A673 (cell line): ENCODE measurements around the gene FHDC1.

Experiments
- EZH2 ChIP-seq: fragments of 200-600 bp; sonication (generic); IDR thresholded peaks from 2 replicates; pipeline ENCODE4 v1.6.1; 2017; ENCODE audit warnings: borderline replicate concordance, low read depth, mild to moderate bottlenecking, mixed read lengths, antibody characterized with exemption, low read length; ENCODE audit not compliant: poor library complexity, severe bottlenecking
- TF ChIP-seq, protein P1 (sequence below): fragments of 300-800, 200-600 bp; sonication (generic); conservative IDR thresholded peaks from 2 replicates; pipeline ENCODE4 v1.5.1; 2017; ENCODE audit warnings: low read depth, mild to moderate bottlenecking, antibody characterized with exemption, low read length, moderate library complexity, mixed read lengths

DNA sequence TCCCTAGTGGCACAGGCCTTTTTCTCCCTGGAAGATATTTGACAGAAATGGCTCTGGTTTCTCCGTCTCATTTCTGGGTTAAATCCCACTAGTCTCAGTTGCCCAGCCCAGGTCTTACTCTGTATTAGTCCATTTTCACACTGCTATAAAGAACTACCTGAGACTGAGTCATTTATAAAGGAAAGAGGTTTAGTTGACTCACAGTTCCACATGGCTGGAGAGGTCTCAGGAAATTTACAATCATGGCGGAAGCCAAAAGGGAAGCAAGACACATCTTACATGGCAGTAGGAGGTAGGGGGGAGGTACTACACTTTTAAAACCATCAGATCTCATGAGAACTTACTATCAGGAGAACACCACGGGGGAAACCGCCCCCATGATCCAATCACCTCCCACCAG, 81.9 kb downstream of the FHDC1 start:
- TF ChIP-seq, protein P1, sequence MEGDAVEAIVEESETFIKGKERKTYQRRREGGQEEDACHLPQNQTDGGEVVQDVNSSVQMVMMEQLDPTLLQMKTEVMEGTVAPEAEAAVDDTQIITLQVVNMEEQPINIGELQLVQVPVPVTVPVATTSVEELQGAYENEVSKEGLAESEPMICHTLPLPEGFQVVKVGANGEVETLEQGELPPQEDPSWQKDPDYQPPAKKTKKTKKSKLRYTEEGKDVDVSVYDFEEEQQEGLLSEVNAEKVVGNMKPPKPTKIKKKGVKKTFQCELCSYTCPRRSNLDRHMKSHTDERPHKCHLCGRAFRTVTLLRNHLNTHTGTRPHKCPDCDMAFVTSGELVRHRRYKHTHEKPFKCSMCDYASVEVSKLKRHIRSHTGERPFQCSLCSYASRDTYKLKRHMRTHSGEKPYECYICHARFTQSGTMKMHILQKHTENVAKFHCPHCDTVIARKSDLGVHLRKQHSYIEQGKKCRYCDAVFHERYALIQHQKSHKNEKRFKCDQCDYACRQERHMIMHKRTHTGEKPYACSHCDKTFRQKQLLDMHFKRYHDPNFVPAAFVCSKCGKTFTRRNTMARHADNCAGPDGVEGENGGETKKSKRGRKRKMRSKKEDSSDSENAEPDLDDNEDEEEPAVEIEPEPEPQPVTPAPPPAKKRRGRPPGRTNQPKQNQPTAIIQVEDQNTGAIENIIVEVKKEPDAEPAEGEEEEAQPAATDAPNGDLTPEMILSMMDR = no peak
- no peak for TF ChIP-seq EZH2
